Measurements from ENCODE around the gene TRPC4AP. TPM values are rescaled to one million over a fixed set of nuclear protein-coding genes. Genes with fewer than 3 reads are reported as not detected.

Gene TRPC4AP
- total and polyA plus RNA-seq, 10 of the 15 experiments (the other 5 are each of a cell fraction or from before 2014, with no cell fraction given) = 1.1 to 61.7 (median 41.2) TPM

DNA sequence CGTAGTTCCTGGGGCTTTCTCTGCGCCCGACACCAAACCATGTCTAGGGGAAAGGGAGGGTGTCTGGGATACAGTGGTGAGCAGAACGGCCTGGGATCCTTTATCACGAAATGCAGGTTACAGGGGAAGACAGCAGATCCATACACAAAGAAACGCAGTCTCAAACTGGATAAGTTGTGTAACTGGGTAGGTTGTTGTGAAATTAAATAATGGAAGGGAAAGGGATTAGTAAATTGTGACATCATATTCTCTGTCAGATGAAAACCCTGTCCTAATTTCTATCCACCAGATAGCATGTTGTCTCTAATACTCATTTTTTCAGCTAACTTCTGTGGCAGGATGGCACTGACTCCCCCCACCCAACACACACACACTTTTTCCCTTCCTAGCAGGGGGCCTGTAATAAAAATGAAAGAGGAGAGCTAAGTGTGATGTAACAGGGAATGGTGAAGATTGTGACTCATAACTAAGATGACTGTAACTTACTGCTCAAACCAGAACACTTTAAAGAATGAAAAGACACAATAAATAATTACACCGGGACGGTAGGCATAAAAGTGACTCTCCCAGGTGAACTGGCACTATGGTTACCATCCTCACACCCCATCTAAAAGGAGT, 769 bp upstream of the TRPC4AP start:
- Histone ChIP-seq H3K27me3 (replicated peaks in 1 of 2; ENCODE audit: control insufficient read depth in 2 of 2, insufficient read depth in 2 of 2, low read length in 1 of 2) (no peaks in the 10 kb centered on the region), H3K9ac (ENCODE audit: control insufficient read depth, insufficient read depth, low read length) (peak overlapping the region; percentile 60; the same call in 1 of the 2 replicates), H2AFZ (ENCODE audit: control insufficient read depth, low read depth, low read length) (peak overlapping the region; percentile 99), H3K9me3 (replicated peaks; ENCODE audit: control insufficient read depth, insufficient read depth, low read length) (no peaks in the 10 kb centered on the region), H3K79me2 (ENCODE audit: control insufficient read depth, insufficient read depth, low read length) (peaks cover 39% of the 10 kb centered on the region), H3K4me2 (ENCODE audit: control insufficient read depth, insufficient read depth) (peak overlapping the region; percentile 79), H3K36me3 (ENCODE audit: control insufficient read depth in 2 of 2, insufficient read depth in 2 of 2, low read length in 1 of 2) (peaks cover 0 to 4% of the 10 kb centered on the region in 2 experiments; a peak in 1 of 4 replicates), H3K4me1 (ENCODE audit: control insufficient read depth, insufficient read depth, low read length) (peaks cover 13% of the 10 kb centered on the region), H3K4me3 (peak overlapping the region; percentile 82; the same call in 1 of the 2 replicates), H4K20me1 (ENCODE audit: control insufficient read depth, insufficient read depth) (no peaks in the 10 kb centered on the region), H3K27ac (ENCODE audit: control insufficient read depth, insufficient read depth) (no peak overlapping the region; the same call in 1 of the 2 replicates)
- ATAC-seq (no peak), FAIRE-seq (no peak), DNase-seq (ENCODE audit: low read depth, low spot score) (no peak)
- in situ Hi-C loops (cut with MboI) = no loop called here
- RAD21 ChIA-PET (ENCODE audit: unreplicated experiment) = no interaction called here
- SMC1A ChIA-PET (ENCODE audit: uncharacterized antibody, unreplicated experiment) = interaction anchor here (2.3 kb wide), 1 partner anchor 218 kb away, joined by 12 read pairs; the partner anchor contains the start of gene ACSS2
- intact Hi-C loops (cut with micrococcal nuclease; ENCODE audit: unreplicated experiment) = loop anchor here (10.0 kb wide), 1 partner anchor 219 kb away; the partner anchor contains the start of genes ACSS2 and GGT7
- POLR2A ChIA-PET = interaction anchor here (0.5 kb wide), 1 partner anchor 238 kb away, joined by 5 read pairs; no protein-coding TSS in a partner anchor
- no TSS peak for BruUV-seq (replicated peaks)
- CTCF ChIA-PET = interaction anchor here (1.1 to 5.0 kb wide), 6 partner anchors 9 to 224 kb away, joined by 3 to 65 read pairs (median 4); partner anchors contain the start of gene EDEM2
- TF ChIP-seq FOXK2 (IDR thresholded peaks at IDR 0.05) (0 out of 2 replicates have a peak, but pooled peaks have one; percentile 21), NFXL1 (IDR thresholded peaks at IDR 0.05; ENCODE audit: borderline replicate concordance) (no peak)
- WGBS (ENCODE audit: insufficient coverage, insufficient replicate concordance, low lambda C conversion rate, missing lambda C conversion rate) = 85% methylated on average over 8 of the region's 8 CpGs

- Histone ChIP-seq H3K4me3 (peak overlapping the region; percentile 82), H4K20me1 (ENCODE audit: control insufficient read depth, insufficient read depth) (no peaks in the 10 kb centered on the region), H3K4me2 (ENCODE audit: control insufficient read depth, insufficient read depth) (peak overlapping the region; percentile 82), H2AFZ (ENCODE audit: control insufficient read depth, low read depth, low read length) (peak overlapping the region; percentile 70), H3K27me3 (replicated peaks in 1 of 2; ENCODE audit: control insufficient read depth in 2 of 2, insufficient read depth in 2 of 2, low read length in 1 of 2) (no peaks in the 10 kb centered on the region), H3K27ac (ENCODE audit: control insufficient read depth, insufficient read depth) (peak overlapping the region; percentile 69), H3K79me2 (ENCODE audit: control insufficient read depth, insufficient read depth, low read length) (peaks cover 50% of the 10 kb centered on the region), H3K9ac (ENCODE audit: control insufficient read depth, insufficient read depth, low read length) (peak overlapping the region; percentile 91), H3K9me3 (replicated peaks; ENCODE audit: control insufficient read depth, insufficient read depth, low read length) (no peaks in the 10 kb centered on the region), H3K36me3 (ENCODE audit: control insufficient read depth in 2 of 2, insufficient read depth in 2 of 2, low read length in 1 of 2) (peaks cover 0 to 8% of the 10 kb centered on the region in 2 experiments; a peak in 1 of 4 replicates), H3K4me1 (ENCODE audit: control insufficient read depth, insufficient read depth, low read length) (peaks cover 15% of the 10 kb centered on the region)
- no peak for DNase-seq (ENCODE audit: low read depth, low spot score)
- in situ Hi-C loops (cut with MboI) (no loop called here), intact Hi-C loops (cut with micrococcal nuclease; ENCODE audit: unreplicated experiment) (loop anchor here (10.0 kb wide), 1 partner anchor 217 kb away; the partner anchor contains the start of genes ACSS2 and GGT7)
- RAD21 ChIA-PET (ENCODE audit: unreplicated experiment) = interaction anchor here (0.6 to 1.0 kb wide), 3 partner anchors 53 to 218 kb away, joined by 3 to 4 read pairs (median 4); no protein-coding TSS in a partner anchor
- BruUV-seq (replicated peaks) = TSS peak; percentile 79
- WGBS (ENCODE audit: insufficient coverage, insufficient replicate concordance, low lambda C conversion rate, missing lambda C conversion rate) = under 1% methylated on average over 28 of the region's 28 CpGs
- SMC1A ChIA-PET (ENCODE audit: uncharacterized antibody, unreplicated experiment) = interaction anchor here (1.2 to 2.2 kb wide), 2 partner anchors 28 to 53 kb away, joined by 3 to 7 read pairs; no protein-coding TSS in a partner anchor
- CTCF ChIA-PET = interaction anchor here (0.6 to 5.0 kb wide), 6 partner anchors 9 to 223 kb away, joined by 3 to 65 read pairs (median 4); partner anchors contain the start of genes EDEM2, GSS and MYH7B
- peak; percentile 64 for ATAC-seq
- POLR2A ChIA-PET = interaction anchor here (0.5 to 0.6 kb wide), 2 partner anchors 21 to 822 kb away, joined by 3 read pairs; no protein-coding TSS in a partner anchor
- FAIRE-seq = no peak
- TF ChIP-seq PAX8 (IDR thresholded peaks at IDR 0.05) = no peak
- no peak for TF ChIP-seq WRNIP1 (IDR thresholded peaks at IDR 0.05; ENCODE audit: borderline replicate concordance, low read depth, low read length)
- TF ChIP-seq BACH1 (IDR thresholded peaks at IDR 0.05; ENCODE audit: borderline replicate concordance) = no peak
- TF ChIP-seq EED (IDR thresholded peaks at IDR 0.05; ENCODE audit: low read depth) = no peak
- TF ChIP-seq SMAD5 (IDR thresholded peaks at IDR 0.05; ENCODE audit: low read depth) = no peak
- no peak for TF ChIP-seq STAT3 (IDR thresholded peaks at IDR 0.05; ENCODE audit: low read depth, low read length)
- no peak for TF ChIP-seq NR2F1 (conservative IDR thresholded peaks at IDR 0.05)
- TF ChIP-seq CBX3 (IDR thresholded peaks at IDR 0.05; ENCODE audit: borderline replicate concordance, low read depth) = no peak
- TF ChIP-seq, protein P1, sequence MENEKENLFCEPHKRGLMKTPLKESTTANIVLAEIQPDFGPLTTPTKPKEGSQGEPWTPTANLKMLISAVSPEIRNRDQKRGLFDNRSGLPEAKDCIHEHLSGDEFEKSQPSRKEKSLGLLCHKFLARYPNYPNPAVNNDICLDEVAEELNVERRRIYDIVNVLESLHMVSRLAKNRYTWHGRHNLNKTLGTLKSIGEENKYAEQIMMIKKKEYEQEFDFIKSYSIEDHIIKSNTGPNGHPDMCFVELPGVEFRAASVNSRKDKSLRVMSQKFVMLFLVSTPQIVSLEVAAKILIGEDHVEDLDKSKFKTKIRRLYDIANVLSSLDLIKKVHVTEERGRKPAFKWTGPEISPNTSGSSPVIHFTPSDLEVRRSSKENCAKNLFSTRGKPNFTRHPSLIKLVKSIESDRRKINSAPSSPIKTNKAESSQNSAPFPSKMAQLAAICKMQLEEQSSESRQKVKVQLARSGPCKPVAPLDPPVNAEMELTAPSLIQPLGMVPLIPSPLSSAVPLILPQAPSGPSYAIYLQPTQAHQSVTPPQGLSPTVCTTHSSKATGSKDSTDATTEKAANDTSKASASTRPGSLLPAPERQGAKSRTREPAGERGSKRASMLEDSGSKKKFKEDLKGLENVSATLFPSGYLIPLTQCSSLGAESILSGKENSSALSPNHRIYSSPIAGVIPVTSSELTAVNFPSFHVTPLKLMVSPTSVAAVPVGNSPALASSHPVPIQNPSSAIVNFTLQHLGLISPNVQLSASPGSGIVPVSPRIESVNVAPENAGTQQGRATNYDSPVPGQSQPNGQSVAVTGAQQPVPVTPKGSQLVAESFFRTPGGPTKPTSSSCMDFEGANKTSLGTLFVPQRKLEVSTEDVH (IDR thresholded peaks at IDR 0.05; ENCODE audit: low read depth, partially characterized antibody) = no peak
Measured at GRCh38 chr20:35091816-35092523, 637 bp downstream of the TRPC4AP start.

Data from GM12878 (cell line).